GM19238 (cell line): ENCODE measurements around the gene MTCH1.

Experiments used
- DNase-seq: peaks from one replicate; pipeline ENCODE4 v3.0.0; 2011; ENCODE audit warnings: low spot score; ENCODE audit not compliant: insufficient read length

MTCH1 gene

GRCh38 chr6:36970892-36971842, 14.8 kb downstream of the MTCH1 start:
- no peak for DNase-seq

- DNase-seq: no peak
Observed at GRCh38 chr6:36969988-36970891, 15.8 kb downstream of the MTCH1 start.

- DNase-seq: no peak
Observed at GRCh38 chr6:36969240-36969691, 16.7 kb downstream of the MTCH1 start.

GRCh38 chr6:36968266-36968977, 17.6 kb downstream of the MTCH1 start:
- no peak for DNase-seq

GRCh38 chr6:36967757-36968156, 18.2 kb downstream of the MTCH1 start:
- DNase-seq: no peak

GRCh38 chr6:36967301-36967700, 18.7 kb downstream of the MTCH1 start:
- no peak for DNase-seq

- no peak for DNase-seq
Observed at GRCh38 chr6:36964908-36965307, 21.1 kb downstream of the MTCH1 start.

GRCh38 chr6:36964349-36964748, 21.6 kb downstream of the MTCH1 start:
- DNase-seq: no peak

- DNase-seq: no peak
Observed at GRCh38 chr6:36963451-36964290, 22.3 kb downstream of the MTCH1 start.

GRCh38 chr6:36962874-36963273, 23.1 kb downstream of the MTCH1 start:
- DNase-seq: peak; percentile 74

GRCh38 chr6:36961441-36962435, 24.3 kb downstream of the MTCH1 start:
- no peak for DNase-seq

GRCh38 chr6:36959555-36960250, 26.3 kb downstream of the MTCH1 start:
- no peak for DNase-seq

GRCh38 chr6:36958775-36959554, 27.0 kb downstream of the MTCH1 start:
- DNase-seq: no peak

GRCh38 chr6:36957773-36958271, 28.2 kb downstream of the MTCH1 start:
- DNase-seq: no peak

- no peak for DNase-seq
Observed at GRCh38 chr6:36956446-36956820, 29.6 kb downstream of the MTCH1 start.

- DNase-seq: no peak
Observed at GRCh38 chr6:36955671-36956445, 30.1 kb downstream of the MTCH1 start.

- DNase-seq: no peak
Observed at GRCh38 chr6:36955136-36955535, 30.9 kb downstream of the MTCH1 start.
